ENCODE results near the gene MAD2L1BP.

- TF ChIP-seq DRAP1 (CRISPR knock-in tag; IDR thresholded peaks at IDR 0.05) (no peak), HDAC2 (CRISPR knock-in tag; IDR thresholded peaks at IDR 0.05) (no peak), FOXM1 (CRISPR knock-in tag; IDR thresholded peaks at IDR 0.05) (peak; percentile 28; the same call in 1 of the 2 replicates), HNF4G (IDR thresholded peaks at IDR 0.05; ENCODE audit: borderline replicate concordance, low read depth, low read length) (no peak), HNF4G (CRISPR knock-in tag; IDR thresholded peaks at IDR 0.05; ENCODE audit: borderline replicate concordance, low read depth) (no peak), POLR2AphosphoS5 (IDR thresholded peaks at IDR 0.05; ENCODE audit: low read depth, low read length) (peak; percentile 14; the same call in 1 of the 2 replicates), ZNF121 (CRISPR knock-in tag; IDR thresholded peaks at IDR 0.05) (no peak), CTCF (CRISPR knock-in tag; IDR thresholded peaks at IDR 0.05) (no peak), CHCHD3 (CRISPR knock-in tag; IDR thresholded peaks at IDR 0.05) (no peak), NR1H2 (CRISPR knock-in tag; IDR thresholded peaks at IDR 0.05; ENCODE audit: borderline replicate concordance, low read depth) (no peak), POLR2A (IDR thresholded peaks at IDR 0.05; ENCODE audit: insufficient read depth in 1 of 2, low read depth in 2 of 2, low read length in 2 of 2) (no peak), GLI4 (CRISPR knock-in tag; IDR thresholded peaks at IDR 0.05; ENCODE audit: borderline replicate concordance) (no peak)
Measured at GRCh38 chr6:43670623-43670986, 35.0 kb downstream of the MAD2L1BP start.
